Measurements from ENCODE around the gene PTMS. TPM values are rescaled to one million over a fixed set of nuclear protein-coding genes. Genes with fewer than 3 reads are reported as not detected.

Gene PTMS
- total RNA-seq, 1 experiment from 2014 or later = 370 TPM

DNA sequence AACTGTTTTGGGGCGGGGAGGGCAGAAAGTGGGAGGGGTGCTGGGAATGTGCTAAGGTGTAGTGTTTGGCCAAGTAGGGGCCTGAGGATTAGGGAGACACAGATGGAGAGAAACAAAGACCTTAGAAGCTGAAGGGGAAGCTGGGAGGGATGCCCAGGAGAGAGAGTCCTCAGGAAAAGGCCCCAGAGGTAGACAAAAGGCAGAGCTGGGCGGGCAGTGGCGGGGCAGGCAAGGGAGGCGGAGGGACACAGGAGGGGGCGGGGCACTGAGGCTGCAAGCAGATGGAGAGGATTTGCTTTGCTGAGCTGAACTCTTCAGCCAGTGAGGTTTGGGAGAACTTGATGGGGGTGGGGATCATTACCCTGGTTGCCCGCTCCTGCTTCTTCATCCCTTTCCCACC lies 2.8 kb downstream of the PTMS start (continued):
- TF ChIP-seq, protein P1, sequence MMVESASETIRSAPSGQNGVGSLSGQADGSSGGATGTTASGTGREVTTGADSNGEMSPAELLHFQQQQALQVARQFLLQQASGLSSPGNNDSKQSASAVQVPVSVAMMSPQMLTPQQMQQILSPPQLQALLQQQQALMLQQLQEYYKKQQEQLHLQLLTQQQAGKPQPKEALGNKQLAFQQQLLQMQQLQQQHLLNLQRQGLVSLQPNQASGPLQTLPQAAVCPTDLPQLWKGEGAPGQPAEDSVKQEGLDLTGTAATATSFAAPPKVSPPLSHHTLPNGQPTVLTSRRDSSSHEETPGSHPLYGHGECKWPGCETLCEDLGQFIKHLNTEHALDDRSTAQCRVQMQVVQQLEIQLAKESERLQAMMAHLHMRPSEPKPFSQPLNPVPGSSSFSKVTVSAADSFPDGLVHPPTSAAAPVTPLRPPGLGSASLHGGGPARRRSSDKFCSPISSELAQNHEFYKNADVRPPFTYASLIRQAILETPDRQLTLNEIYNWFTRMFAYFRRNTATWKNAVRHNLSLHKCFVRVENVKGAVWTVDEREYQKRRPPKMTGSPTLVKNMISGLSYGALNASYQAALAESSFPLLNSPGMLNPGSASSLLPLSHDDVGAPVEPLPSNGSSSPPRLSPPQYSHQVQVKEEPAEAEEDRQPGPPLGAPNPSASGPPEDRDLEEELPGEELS (CRISPR knock-in tag; IDR thresholded peaks at IDR 0.05) = no peak
- TF ChIP-seq TEAD1 (CRISPR knock-in tag; IDR thresholded peaks at IDR 0.05) (no peak), NFYB (CRISPR knock-in tag; conservative IDR thresholded peaks at IDR 0.05; ENCODE audit: low read depth) (no peak)
- TF ChIP-seq, protein P2, sequence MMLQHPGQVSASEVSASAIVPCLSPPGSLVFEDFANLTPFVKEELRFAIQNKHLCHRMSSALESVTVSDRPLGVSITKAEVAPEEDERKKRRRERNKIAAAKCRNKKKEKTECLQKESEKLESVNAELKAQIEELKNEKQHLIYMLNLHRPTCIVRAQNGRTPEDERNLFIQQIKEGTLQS (CRISPR knock-in tag; conservative IDR thresholded peaks at IDR 0.05) = no peak

DNA sequence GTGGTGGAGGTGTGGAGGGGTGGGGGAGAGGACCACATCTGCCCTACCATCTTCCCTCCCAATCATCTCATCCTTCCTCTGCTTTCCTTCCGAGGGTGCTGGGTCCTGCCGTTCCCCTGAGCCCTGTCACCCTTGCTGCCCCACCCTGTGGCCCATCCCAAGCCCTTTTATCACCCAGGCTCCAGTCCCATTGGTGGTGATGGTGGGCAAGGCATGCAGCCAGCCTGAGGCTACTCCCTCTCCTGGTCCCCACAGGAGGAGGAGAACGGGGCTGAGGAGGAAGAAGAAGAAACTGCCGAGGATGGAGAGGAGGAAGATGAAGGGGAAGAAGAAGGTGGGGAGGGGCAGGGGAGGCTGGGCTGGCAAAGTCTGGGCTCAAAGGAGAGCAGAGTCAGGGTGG lies 3.5 kb downstream of the PTMS start:
- ATAC-seq (no peak), DNase-seq (ENCODE audit: low spot score) (no peak)
- H3K27ac Mint-ChIP-seq = no peak overlapping the region
- no peak overlapping the region for H3K4me3 Mint-ChIP-seq
- no peak for TF ChIP-seq ZBTB21 (CRISPR knock-in tag; IDR thresholded peaks at IDR 0.05; ENCODE audit: borderline replicate concordance)
- TF ChIP-seq CBFB (CRISPR knock-in tag; IDR thresholded peaks at IDR 0.05; ENCODE audit: low read depth) = no peak
- TF ChIP-seq ZNF263 (CRISPR knock-in tag; IDR thresholded peaks at IDR 0.05; ENCODE audit: low read depth) = no peak
- TF ChIP-seq, protein P3, sequence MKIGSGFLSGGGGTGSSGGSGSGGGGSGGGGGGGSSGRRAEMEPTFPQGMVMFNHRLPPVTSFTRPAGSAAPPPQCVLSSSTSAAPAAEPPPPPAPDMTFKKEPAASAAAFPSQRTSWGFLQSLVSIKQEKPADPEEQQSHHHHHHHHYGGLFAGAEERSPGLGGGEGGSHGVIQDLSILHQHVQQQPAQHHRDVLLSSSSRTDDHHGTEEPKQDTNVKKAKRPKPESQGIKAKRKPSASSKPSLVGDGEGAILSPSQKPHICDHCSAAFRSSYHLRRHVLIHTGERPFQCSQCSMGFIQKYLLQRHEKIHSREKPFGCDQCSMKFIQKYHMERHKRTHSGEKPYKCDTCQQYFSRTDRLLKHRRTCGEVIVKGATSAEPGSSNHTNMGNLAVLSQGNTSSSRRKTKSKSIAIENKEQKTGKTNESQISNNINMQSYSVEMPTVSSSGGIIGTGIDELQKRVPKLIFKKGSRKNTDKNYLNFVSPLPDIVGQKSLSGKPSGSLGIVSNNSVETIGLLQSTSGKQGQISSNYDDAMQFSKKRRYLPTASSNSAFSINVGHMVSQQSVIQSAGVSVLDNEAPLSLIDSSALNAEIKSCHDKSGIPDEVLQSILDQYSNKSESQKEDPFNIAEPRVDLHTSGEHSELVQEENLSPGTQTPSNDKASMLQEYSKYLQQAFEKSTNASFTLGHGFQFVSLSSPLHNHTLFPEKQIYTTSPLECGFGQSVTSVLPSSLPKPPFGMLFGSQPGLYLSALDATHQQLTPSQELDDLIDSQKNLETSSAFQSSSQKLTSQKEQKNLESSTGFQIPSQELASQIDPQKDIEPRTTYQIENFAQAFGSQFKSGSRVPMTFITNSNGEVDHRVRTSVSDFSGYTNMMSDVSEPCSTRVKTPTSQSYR (CRISPR knock-in tag; IDR thresholded peaks at IDR 0.05) = no peak
- TF ChIP-seq MXD4 (CRISPR knock-in tag; IDR thresholded peaks at IDR 0.05; ENCODE audit: borderline replicate concordance) = no peak
- TF ChIP-seq ATF1 (CRISPR knock-in tag; IDR thresholded peaks at IDR 0.05) = no peak
- TF ChIP-seq, protein P4, sequence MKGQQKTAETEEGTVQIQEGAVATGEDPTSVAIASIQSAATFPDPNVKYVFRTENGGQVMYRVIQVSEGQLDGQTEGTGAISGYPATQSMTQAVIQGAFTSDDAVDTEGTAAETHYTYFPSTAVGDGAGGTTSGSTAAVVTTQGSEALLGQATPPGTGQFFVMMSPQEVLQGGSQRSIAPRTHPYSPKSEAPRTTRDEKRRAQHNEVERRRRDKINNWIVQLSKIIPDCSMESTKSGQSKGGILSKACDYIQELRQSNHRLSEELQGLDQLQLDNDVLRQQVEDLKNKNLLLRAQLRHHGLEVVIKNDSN (CRISPR knock-in tag; IDR thresholded peaks at IDR 0.05) = no peak
- no peak for TF ChIP-seq RELA (CRISPR knock-in tag; IDR thresholded peaks at IDR 0.05; ENCODE audit: borderline replicate concordance)
- no peak for TF ChIP-seq KAT7 (CRISPR knock-in tag; IDR thresholded peaks at IDR 0.05; ENCODE audit: borderline replicate concordance)
- no peak for TF ChIP-seq ZNF396 (CRISPR knock-in tag; IDR thresholded peaks at IDR 0.05; ENCODE audit: borderline replicate concordance)
- no peak for TF ChIP-seq ZNF423 (CRISPR knock-in tag; IDR thresholded peaks at IDR 0.05)
- TF ChIP-seq ETV6 (CRISPR knock-in tag; IDR thresholded peaks at IDR 0.05) = no peak
- TF ChIP-seq GTF2I (CRISPR knock-in tag; conservative IDR thresholded peaks at IDR 0.05) = no peak
- no peak for TF ChIP-seq PRRX2 (CRISPR knock-in tag; IDR thresholded peaks at IDR 0.05)
- TF ChIP-seq FOXP1 (CRISPR knock-in tag; IDR thresholded peaks at IDR 0.05; ENCODE audit: borderline replicate concordance) = no peak
- no peak for TF ChIP-seq OVOL2 (CRISPR knock-in tag; IDR thresholded peaks at IDR 0.05; ENCODE audit: borderline replicate concordance)
- no peak for TF ChIP-seq EMX1 (CRISPR knock-in tag; IDR thresholded peaks at IDR 0.05)
- ChIA-PET POLR2A (interaction anchor here (0.6 to 5.4 kb wide), 6 partner anchors 10 to 80 kb away, joined by 3 to 84 read pairs (median 4); partner anchors contain the start of genes GPR162, MLF2 and ZNF384), CTCF (interaction anchor here (0.5 to 10.5 kb wide), 6 partner anchors 9 to 163 kb away, joined by 3 to 234 read pairs (median 28); partner anchors contain the start of genes MLF2 and P3H3)
- peaks cover 13% of the 10 kb centered on the region for H3K36me3 Mint-ChIP-seq
- no peaks in the 10 kb centered on the region for H3K9me3 Mint-ChIP-seq
- peaks cover 29% of the 10 kb centered on the region for H3K27me3 Mint-ChIP-seq (ENCODE audit: low read depth)
- H3K4me1 Mint-ChIP-seq = peaks cover 65% of the 10 kb centered on the region

Measured in WTC11 (cell line).